H1 (cell line): Measurements from ENCODE around the gene BCL11A. TPM values are rescaled to one million over a fixed set of nuclear protein-coding genes. Genes with fewer than 3 reads are reported as not detected.

ENCODE experiments used
- CTCF ChIA-PET: fragments of 300-600 bp; sonication (Branson Sonifier 250); formaldehyde crosslinking; loops from one replicate; lab custom pipeline; 2021; ENCODE audit not compliant: partially characterized antibody; lab: Charles Lee
- POLR2A ChIA-PET: fragments of 300-600 bp; sonication (Branson Sonifier 250); formaldehyde crosslinking; loops from one replicate; lab custom pipeline; 2021; ENCODE audit warnings: inconsistent platforms; ENCODE audit not compliant: partially characterized antibody; lab: Charles Lee
- DNase-seq, 2 experiments: peaks; one replicate each; pipeline versions ENCODE4 v3.0.0 to v3.0.0-alpha.2; 2010 to 2022; ENCODE audit warnings: low spot score in 2 of 2, low read depth in 1 of 2, mixed read lengths in 1 of 2
- FAIRE-seq: peaks from 2 replicates; lab custom pipeline; 2011; peaks lifted over from hg19 to GRCh38; lab: Jason Lieb, UNC
- H2AFZ ChIP-seq: 2 replicates; pipeline ENCODE4 v1.8.1; 2012; ENCODE audit warnings: low read length, inconsistent platforms
- H2AK5ac ChIP-seq: 2 replicates; pipeline ENCODE4 v1.6.1; 2013; ENCODE audit warnings: low read depth, low read length
- H2BK120ac ChIP-seq: replicated peaks from 2 replicates; pipeline ENCODE3; 2013; ENCODE audit warnings: low read depth, low read length, inconsistent platforms
- H2BK12ac ChIP-seq: 2 replicates; pipeline ENCODE4 v1.6.1; 2013; ENCODE audit warnings: low read depth, low read length
- H2BK15ac ChIP-seq: 2 replicates; pipeline ENCODE4 v1.6.1; 2013; ENCODE audit warnings: low read length
- H2BK20ac ChIP-seq: 2 replicates; pipeline ENCODE4 v1.6.1; 2013; ENCODE audit warnings: low read length
- H2BK5ac ChIP-seq: 2 replicates; pipeline ENCODE4 v1.6.1; 2013; ENCODE audit warnings: low read depth, low read length
- H3K14ac ChIP-seq: 2 replicates; pipeline ENCODE4 v1.6.1; 2013; ENCODE audit warnings: inconsistent platforms; ENCODE audit not compliant: insufficient read length
- H3K18ac ChIP-seq: 2 replicates; pipeline ENCODE4 v1.6.1; 2013; ENCODE audit warnings: low read length; ENCODE audit errors: extremely low read depth
- H3K23ac ChIP-seq: 2 replicates; pipeline ENCODE4 v1.6.1; 2013; ENCODE audit warnings: inconsistent platforms; ENCODE audit not compliant: insufficient read length
- H3K23me2 ChIP-seq: 2 replicates; pipeline ENCODE4 v1.6.1; 2013; ENCODE audit warnings: low read depth, low read length
- H3K27ac ChIP-seq: 2 replicates; pipeline ENCODE4 v1.6.1; 2011; ENCODE audit warnings: low read depth, low read length, inconsistent platforms
- H3K27me3 ChIP-seq, 4 experiments: replicated peaks in 1 of 4; 1 replicate in 1 of 4; 2 replicates in 3 of 4; pipeline versions ENCODE4 v1.6.1 to v1.8.1; 2011 to 2013; ENCODE audit warnings: low read length in 3 of 4, mild to moderate bottlenecking in 3 of 4, inconsistent platforms in 2 of 4, mixed read lengths in 2 of 4, moderate library complexity in 1 of 4; ENCODE audit not compliant: control insufficient read depth in 3 of 4, insufficient read depth in 3 of 4; ENCODE audit errors: extremely low read depth in 1 of 4
- H3K36me3 ChIP-seq, 4 experiments: 2 replicates each; pipeline versions ENCODE4 v1.6.1 to v1.8.1; 2011 to 2013; ENCODE audit warnings: mild to moderate bottlenecking in 4 of 4, low read length in 3 of 4, moderate library complexity in 2 of 4, control low read depth in 1 of 4, inconsistent platforms in 1 of 4; ENCODE audit not compliant: insufficient read depth in 4 of 4, control insufficient read depth in 2 of 4
- H3K4ac ChIP-seq: replicated peaks from 2 replicates; pipeline ENCODE3; 2013; ENCODE audit warnings: low read length, low read depth, mixed read lengths, inconsistent platforms; ENCODE audit not compliant: insufficient read length
- H3K4me1 ChIP-seq, 4 experiments: replicated peaks in 1 of 4; 1 replicate in 1 of 4; 2 replicates in 3 of 4; pipeline versions ENCODE4 v1.6.1 to v1.8.1; 2011 to 2013; ENCODE audit warnings: low read length in 3 of 4, inconsistent platforms in 2 of 4, mixed read lengths in 1 of 4; ENCODE audit not compliant: insufficient read depth in 4 of 4, control insufficient read depth in 3 of 4
- H3K4me2 ChIP-seq, 2 experiments: 2 replicates each; pipeline versions ENCODE4 v1.6.1 to v1.8.1; 2011 to 2013; ENCODE audit warnings: low read depth in 2 of 2, low read length in 2 of 2, control low read depth in 1 of 2, inconsistent platforms in 1 of 2, mild to moderate bottlenecking in 1 of 2; ENCODE audit not compliant: insufficient read depth in 1 of 2
- H3K4me3 ChIP-seq, 4 experiments: fragments of 200-600, 300-600 bp in 1 of 4; sonication (generic), shearing (Covaris generic), sonication (Bioruptor Twin) in 1 of 4; 2 replicates each; pipeline versions ENCODE4 v1.5.1 to v1.8.1; 2011 to 2016; ENCODE audit warnings: low read length in 4 of 4, low read depth in 3 of 4, control low read depth in 2 of 4, inconsistent platforms in 2 of 4, mild to moderate bottlenecking in 2 of 4, mixed read lengths in 1 of 4, moderate library complexity in 1 of 4; ENCODE audit not compliant: insufficient read depth in 2 of 4; ENCODE audit errors: extremely low read depth in 1 of 4
- H3K56ac ChIP-seq: replicated peaks from 2 replicates; pipeline ENCODE3; 2013; ENCODE audit warnings: low read depth, mild to moderate bottlenecking, mixed read lengths, low read length, inconsistent platforms; ENCODE audit not compliant: insufficient read length
- H3K79me1 ChIP-seq: 2 replicates; pipeline ENCODE4 v1.6.1; 2013; ENCODE audit warnings: low read depth, low read length, control low read depth
- H3K79me2 ChIP-seq, 2 experiments: 2 replicates each; pipeline versions ENCODE4 v1.6.1 to v1.8.1; 2012 to 2013; ENCODE audit warnings: low read length in 2 of 2, mild to moderate bottlenecking in 2 of 2, inconsistent platforms in 1 of 2; ENCODE audit not compliant: insufficient read depth in 2 of 2, control insufficient read depth in 1 of 2
- H3K9ac ChIP-seq, 4 experiments: replicated peaks in 1 of 4; 1 replicate in 1 of 4; 2 replicates in 3 of 4; pipeline versions ENCODE4 v1.6.1 to v1.8.1; 2011 to 2013; ENCODE audit warnings: low read depth in 3 of 4, low read length in 3 of 4, control low read depth in 2 of 4, mild to moderate bottlenecking in 2 of 4, moderate library complexity in 2 of 4, inconsistent platforms in 1 of 4; ENCODE audit errors: extremely low read depth in 1 of 4
- H3K9me3 ChIP-seq, 2 experiments: 2 replicates each; pipeline versions ENCODE4 v1.6.1 to v1.8.1; 2012 to 2013; ENCODE audit warnings: mild to moderate bottlenecking in 2 of 2, moderate library complexity in 2 of 2, control low read depth in 1 of 2, inconsistent platforms in 1 of 2, low read depth in 1 of 2, low read length in 1 of 2, mixed read lengths in 1 of 2; ENCODE audit not compliant: insufficient read depth in 2 of 2
- H4K20me1 ChIP-seq, 2 experiments: replicated peaks in 1 of 2; 2 replicates each; pipeline versions ENCODE3 to v1.8.1; 2011 to 2013; ENCODE audit warnings: inconsistent platforms in 2 of 2, low read length in 2 of 2, mild to moderate bottlenecking in 1 of 2; ENCODE audit not compliant: insufficient read depth in 2 of 2, control insufficient read depth in 1 of 2
- H4K5ac ChIP-seq: 2 replicates; pipeline ENCODE4 v1.6.1; 2013; ENCODE audit warnings: low read length, low read depth, mixed read lengths, inconsistent platforms; ENCODE audit not compliant: insufficient read length
- H4K8ac ChIP-seq: 2 replicates; pipeline ENCODE4 v1.8.0; 2013; ENCODE audit warnings: mild to moderate bottlenecking, moderate library complexity, low read length, inconsistent platforms; ENCODE audit not compliant: insufficient read depth; ENCODE audit errors: extremely low read depth
- H4K91ac ChIP-seq: replicated peaks from 2 replicates; pipeline ENCODE3; 2013; ENCODE audit warnings: low read length, mixed read lengths, inconsistent platforms; ENCODE audit not compliant: insufficient read length
- ASH2L ChIP-seq: fragments of 200-600, 300-600 bp; sonication (generic); IDR thresholded peaks from one replicate; pipeline ENCODE4 v1.7.1; 2017; ENCODE audit warnings: low read length
- CBX5 ChIP-seq: fragments of 300-800, 300-1000 bp; sonication (generic); IDR thresholded peaks from 2 replicates; pipeline ENCODE4 v1.7.1; 2016; ENCODE audit warnings: antibody characterized with exemption, low read length, low read depth
- CBX8 ChIP-seq: fragments of 300-800, 300-1000 bp; sonication (generic); IDR thresholded peaks from 2 replicates; pipeline ENCODE4 v1.7.1; 2016; ENCODE audit warnings: low read depth, low read length, borderline replicate concordance
- EZH2 ChIP-seq: fragments of 200-600 bp; sonication (generic); IDR thresholded peaks from 2 replicates; pipeline ENCODE4 v1.7.1; 2012; ENCODE audit warnings: low read depth, mild to moderate bottlenecking, moderate library complexity, low read length, inconsistent platforms; ENCODE audit not compliant: severe bottlenecking
- KDM4A ChIP-seq: IDR thresholded peaks from one replicate; pipeline ENCODE4 v1.7.1; 2012; ENCODE audit warnings: low read depth, mild to moderate bottlenecking, moderate library complexity, low read length, inconsistent platforms; ENCODE audit not compliant: severe bottlenecking
- MAFK ChIP-seq: IDR thresholded peaks from 2 replicates; pipeline ENCODE4 v1.6.1; 2012; ENCODE audit warnings: low read depth, mild to moderate bottlenecking, improper control_type of control experiment, low read length
- NANOG ChIP-seq: IDR thresholded peaks from 2 replicates; pipeline ENCODE4 v1.6.1; 2011; ENCODE audit warnings: low read length, low read depth, mild to moderate bottlenecking, inconsistent platforms; ENCODE audit not compliant: insufficient read depth, poor library complexity, severe bottlenecking
- POLR2A ChIP-seq, 2 experiments: IDR thresholded peaks; 1 replicate in 1 of 2; 2 replicates in 1 of 2; pipeline ENCODE4 v1.6.1; 2011; ENCODE audit warnings: low read depth in 2 of 2, low read length in 2 of 2, mild to moderate bottlenecking in 2 of 2; ENCODE audit errors: control extremely low read depth in 1 of 2
- POU5F1 ChIP-seq: IDR thresholded peaks from 2 replicates; pipeline ENCODE4 v1.6.1; 2011; ENCODE audit warnings: low read depth, mild to moderate bottlenecking, low read length, moderate library complexity
- SIN3A ChIP-seq, 2 experiments: IDR thresholded peaks in 1 of 2; conservative IDR thresholded peaks in 1 of 2; 2 replicates each; pipeline ENCODE4 v1.6.1; 2011 to 2012; ENCODE audit warnings: low read length in 2 of 2, improper control_type of control experiment in 1 of 2, low read depth in 1 of 2, mild to moderate bottlenecking in 1 of 2
- SIRT6 ChIP-seq: IDR thresholded peaks from one replicate; pipeline ENCODE4 v1.7.1; 2012; ENCODE audit warnings: low read length, inconsistent platforms
- SIX5 ChIP-seq: IDR thresholded peaks from 2 replicates; pipeline ENCODE4 v1.6.1; 2011; ENCODE audit warnings: mild to moderate bottlenecking, low read depth, low read length
- TBP ChIP-seq: IDR thresholded peaks from 2 replicates; pipeline ENCODE4 v1.6.1; 2011; ENCODE audit warnings: low read depth, low read length, improper control_type of control experiment
- WGBS, 2 experiments: shearing (Covaris generic) in 1 of 2; methylation state at CpG; one replicate each; pipeline versions ENCODE4 v1.1.6 to v1.1.7; 2013 to 2015; ENCODE audit warnings: low lambda C conversion rate in 2 of 2, mixed read lengths in 2 of 2, inconsistent platforms in 1 of 2, low coverage in 1 of 2, missing lambda C conversion rate in 1 of 2; ENCODE audit not compliant: insufficient replicate concordance in 2 of 2, insufficient coverage in 1 of 2, insufficient read length in 1 of 2; ENCODE audit errors: extremely low coverage in 1 of 2, missing lambda C conversion rate in 1 of 2; 5-methylcytosine and 5-hydroxymethylcytosine counted together
- polyA plus RNA-seq, 7 experiments: library from polyadenylated mRNA; depleted of rRNA in 3 of 7; stranded (reverse) in 5 of 7; unstranded in 2 of 7; fragments of >200 nt in 5 of 7; fragments of 200-250 nt in 2 of 7; gene quantifications; 1 replicate in 5 of 7; 2 replicates in 1 of 7; 4 replicates in 1 of 7; pipeline versions ENCODE4 v1.2.1 to v1.2.3, GENCODE V29; 2011 to 2013; ENCODE audit warnings: missing spikeins in 2 of 7, mixed read lengths in 2 of 7
- total RNA-seq: library from RNA; stranded (reverse); fragmentation: NEBNext Ultra II Directional; extraction: Animal tissue kit (Norgen Biotek cat#: 25700); gene quantifications from 2 replicates; pipeline ENCODE4 v1.2.1, GENCODE V29; 2021
- TF ChIP-seq, protein P1 (sequence below): IDR thresholded peaks from 2 replicates; pipeline ENCODE4 v1.6.1; 2012; ENCODE audit warnings: inconsistent platforms

BCL11A gene
- total and polyA plus RNA-seq, 2 of the 8 experiments (the other 6 are each of a cell fraction or from before 2014, with no cell fraction given): 11.9 to 59.3 TPM

DNA sequence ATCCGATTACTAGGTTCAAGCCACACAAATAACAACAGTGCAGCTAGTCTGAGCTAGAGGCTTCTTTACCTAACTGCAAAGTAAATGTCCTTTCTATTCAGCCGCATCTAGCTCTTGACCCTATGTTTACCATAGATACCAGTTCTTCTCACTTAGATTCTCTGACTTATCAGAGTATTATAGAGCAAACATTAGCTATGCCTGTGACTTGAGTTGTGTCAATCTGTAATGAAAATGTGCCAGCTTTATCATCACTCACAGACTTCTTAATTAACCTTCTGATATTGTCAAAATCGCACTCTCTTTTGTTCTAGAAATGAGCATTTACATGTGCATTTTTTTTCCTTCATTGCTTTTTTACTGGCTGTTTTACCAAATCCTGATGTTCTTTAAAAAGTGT is 79.9 kb downstream of the BCL11A start:
- Histone ChIP-seq H2BK12ac (0 out of 2 replicates have a peak overlapping the region, but pooled peaks have one; percentile 94), H3K4me3 (peak overlapping the region in 1 of 4 experiments; percentile 30; a peak in 1 of 8 replicates), H3K18ac (no peak overlapping the region), H3K79me2 (peaks cover 7 to 86% of the 10 kb centered on the region in 2 experiments), H3K4ac (peak overlapping the region; percentile 23), H3K27me3 (peaks cover 0 to 2% (median 0%) of the 10 kb centered on the region in 4 experiments; a peak in 2 of 7 replicates), H4K5ac (no peak overlapping the region), H2AK5ac (no peak overlapping the region), H3K23ac (no peak overlapping the region), H3K9me3 (no peaks in the 10 kb centered on the region), H3K9ac (no peak overlapping the region), H3K4me2 (no peak overlapping the region), H3K36me3 (peaks cover 0 to 9% (median 0%) of the 10 kb centered on the region in 4 experiments; a peak in 1 of 8 replicates), H2BK20ac (peak overlapping the region; percentile 49; the same call in 1 of the 2 replicates), H4K20me1 (peaks cover 19 to 27% of the 10 kb centered on the region in 2 experiments), H4K91ac (no peak overlapping the region), H4K8ac (no peak overlapping the region), H3K79me1 (peaks cover 14% of the 10 kb centered on the region), H2BK15ac (no peak overlapping the region), H2BK5ac (no peak overlapping the region), H3K56ac (no peak overlapping the region), H3K4me1 (peaks cover 22 to 58% (median 56%) of the 10 kb centered on the region in 4 experiments), H2BK120ac (peak overlapping the region; percentile 38), H3K27ac (no peak overlapping the region), H2AFZ (no peak overlapping the region), H3K23me2 (no peaks in the 10 kb centered on the region; the same call in 1 of the 2 replicates), H3K14ac (no peak overlapping the region)
- WGBS, 2 experiments: 82% methylated on average over 3 of the region's 3 CpGs; no CpG with 5 or more reads in 1 of the 2 experiments
- no peak for DNase-seq
- ChIA-PET CTCF (interaction anchor here (0.9 to 1.5 kb wide), 5 partner anchors 12 to 132 kb away, joined by 3 to 4 read pairs (median 3); no protein-coding TSS in a partner anchor), POLR2A (interaction anchor here (0.9 to 2.3 kb wide), 4 partner anchors 10 to 82 kb away, joined by 3 to 9 read pairs (median 4); no protein-coding TSS in a partner anchor)
- FAIRE-seq: no peak
- TF ChIP-seq EZH2 (no peak), ASH2L (no peak), CBX8 (no peak), SIN3A (conservative IDR thresholded peaks at IDR 0.05 in 1 of 2, IDR thresholded peaks at IDR 0.05 in 1 of 2; ENCODE audit: low read depth in 1 of 2, low read length in 2 of 2) (no peak), MAFK (no peak), SIX5 (no peak), KDM4A (no peak), NANOG (no peak), POU5F1 (no peak), SIRT6 (no peak), POLR2A (IDR thresholded peaks at IDR 0.05; ENCODE audit: control extremely low read depth in 1 of 2, low read depth in 2 of 2, low read length in 2 of 2) (no peak), CBX5 (no peak), TBP (no peak)
- TF ChIP-seq, protein P1, sequence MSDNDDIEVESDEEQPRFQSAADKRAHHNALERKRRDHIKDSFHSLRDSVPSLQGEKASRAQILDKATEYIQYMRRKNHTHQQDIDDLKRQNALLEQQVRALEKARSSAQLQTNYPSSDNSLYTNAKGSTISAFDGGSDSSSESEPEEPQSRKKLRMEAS: no peak
